Measurements from ENCODE around the gene FBXL20.

Gene FBXL20

DNA sequence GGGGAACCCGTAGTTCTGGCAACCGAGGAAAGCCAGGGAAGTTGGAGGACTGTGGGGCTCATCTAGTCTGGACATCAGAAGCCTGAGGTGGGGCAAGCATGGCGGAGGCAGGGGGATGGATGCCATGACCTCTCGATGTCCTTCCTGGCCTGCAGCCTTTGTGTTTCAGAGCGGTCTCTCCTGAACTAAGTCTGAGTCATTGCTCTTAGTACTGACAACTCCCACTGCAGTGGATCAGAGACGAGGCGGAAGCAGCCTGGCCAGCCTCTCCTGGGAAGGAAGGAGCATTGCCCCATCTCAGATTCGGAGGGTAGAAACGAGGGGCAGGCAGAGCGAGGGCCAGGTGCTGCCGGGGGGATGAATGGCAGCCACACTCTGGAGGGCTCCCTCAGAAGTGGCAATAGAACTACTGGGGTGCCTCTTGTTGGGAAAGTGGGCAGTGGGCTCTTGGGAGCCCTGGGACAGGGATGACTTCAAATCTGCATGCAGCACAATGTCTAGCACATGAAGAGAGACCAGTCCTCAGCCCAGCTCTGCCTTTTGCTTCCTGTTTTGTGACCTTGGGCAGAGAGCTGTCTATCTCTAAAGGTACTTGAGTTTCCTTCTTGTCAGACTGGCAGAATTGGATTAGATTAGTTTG lies 172.0 kb downstream of the FBXL20 start:
- ChIA-PET CTCF (interaction anchor here (1.3 to 4.2 kb wide), 3 partner anchors 8 to 22 kb away, joined by 3 to 82 read pairs (median 3); no protein-coding TSS in a partner anchor), POLR2A (no interaction called here)
- no peak for DNase-seq (ENCODE audit: extremely low spot score)
- TF ChIP-seq, protein P1, sequence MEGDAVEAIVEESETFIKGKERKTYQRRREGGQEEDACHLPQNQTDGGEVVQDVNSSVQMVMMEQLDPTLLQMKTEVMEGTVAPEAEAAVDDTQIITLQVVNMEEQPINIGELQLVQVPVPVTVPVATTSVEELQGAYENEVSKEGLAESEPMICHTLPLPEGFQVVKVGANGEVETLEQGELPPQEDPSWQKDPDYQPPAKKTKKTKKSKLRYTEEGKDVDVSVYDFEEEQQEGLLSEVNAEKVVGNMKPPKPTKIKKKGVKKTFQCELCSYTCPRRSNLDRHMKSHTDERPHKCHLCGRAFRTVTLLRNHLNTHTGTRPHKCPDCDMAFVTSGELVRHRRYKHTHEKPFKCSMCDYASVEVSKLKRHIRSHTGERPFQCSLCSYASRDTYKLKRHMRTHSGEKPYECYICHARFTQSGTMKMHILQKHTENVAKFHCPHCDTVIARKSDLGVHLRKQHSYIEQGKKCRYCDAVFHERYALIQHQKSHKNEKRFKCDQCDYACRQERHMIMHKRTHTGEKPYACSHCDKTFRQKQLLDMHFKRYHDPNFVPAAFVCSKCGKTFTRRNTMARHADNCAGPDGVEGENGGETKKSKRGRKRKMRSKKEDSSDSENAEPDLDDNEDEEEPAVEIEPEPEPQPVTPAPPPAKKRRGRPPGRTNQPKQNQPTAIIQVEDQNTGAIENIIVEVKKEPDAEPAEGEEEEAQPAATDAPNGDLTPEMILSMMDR (IDR thresholded peaks at IDR 0.05; ENCODE audit: control extremely low read depth, extremely low read depth, low read depth, missing control alignments): no peak

DNA sequence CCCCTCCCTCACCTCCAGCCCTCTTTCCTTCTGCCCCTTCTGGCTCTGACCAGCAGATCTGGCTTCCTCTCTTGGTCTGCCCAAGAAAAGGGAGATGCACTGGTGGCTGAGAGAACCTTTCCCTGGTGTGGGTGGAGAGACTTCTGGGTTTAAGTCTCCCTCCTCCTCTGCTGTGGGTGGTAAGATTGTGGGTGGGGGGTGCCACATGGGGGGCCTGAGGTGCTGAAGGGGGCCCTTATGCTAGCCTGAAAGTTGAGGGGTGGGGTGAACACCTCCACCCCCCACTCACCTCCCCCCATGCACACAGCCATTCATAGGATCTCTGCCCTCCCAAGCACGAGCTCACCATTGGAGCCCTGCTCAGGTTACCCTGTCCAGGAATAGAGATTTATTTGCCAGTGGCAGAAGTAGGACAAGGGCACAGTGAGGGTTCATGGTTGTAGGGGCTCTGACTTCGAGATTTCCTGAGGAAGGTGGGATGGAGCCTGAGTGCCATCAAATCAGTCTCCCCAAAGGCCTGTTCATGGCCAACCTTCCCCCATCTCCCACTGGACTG lies 174.0 kb downstream of the FBXL20 start:
- POLR2A ChIA-PET: interaction anchor here (0.7 kb wide), 1 partner anchor 21 kb away, joined by 7 read pairs; no protein-coding TSS in a partner anchor
- CTCF ChIA-PET: interaction anchor here (1.8 kb wide), 1 partner anchor 17 kb away, joined by 8 read pairs; no protein-coding TSS in a partner anchor
- no peak for DNase-seq (ENCODE audit: extremely low spot score)
- TF ChIP-seq, protein P1 (IDR thresholded peaks at IDR 0.05; ENCODE audit: control extremely low read depth, extremely low read depth, low read depth, missing control alignments): no peak

DNA sequence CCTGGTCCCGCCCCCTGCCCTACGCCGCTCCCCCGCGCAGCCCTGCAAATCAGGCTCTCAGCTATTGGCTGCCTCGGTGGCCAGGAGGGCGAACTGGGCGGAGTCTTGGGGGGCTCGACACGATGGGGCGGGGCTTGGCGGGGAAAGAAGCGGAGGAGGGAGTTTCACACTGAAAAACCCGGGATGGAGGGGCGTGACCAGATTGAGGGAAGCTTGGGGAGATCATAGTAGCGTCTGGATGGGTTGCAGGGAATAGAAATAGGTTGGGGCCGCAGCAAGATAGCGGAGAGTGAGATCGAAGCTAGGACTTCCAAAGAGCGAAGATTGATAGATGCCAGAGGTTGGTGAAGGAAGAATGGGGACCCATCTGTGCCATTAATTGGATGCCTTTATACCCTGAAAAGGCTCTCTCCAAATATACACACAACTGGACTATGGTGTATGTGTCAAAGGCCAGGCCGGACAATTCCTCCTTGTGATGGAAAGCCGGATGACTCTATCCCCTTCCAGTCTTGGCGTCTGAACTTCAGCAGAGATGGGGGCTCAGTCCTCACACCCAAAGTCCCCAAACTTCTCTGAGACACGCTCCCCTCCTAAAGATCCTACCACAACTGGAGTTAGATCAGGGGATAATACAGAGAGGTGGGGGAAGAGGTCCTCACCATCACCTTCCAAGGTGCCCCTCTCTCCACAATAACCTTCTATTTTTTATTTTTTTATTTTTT lies 175.3 kb downstream of the FBXL20 start:
- TF ChIP-seq, protein P1 (IDR thresholded peaks at IDR 0.05; ENCODE audit: control extremely low read depth, extremely low read depth, low read depth, missing control alignments): no peak
- ChIA-PET CTCF (interaction anchor here (1.0 to 1.2 kb wide), 2 partner anchors 10 to 62 kb away, joined by 3 read pairs; no protein-coding TSS in a partner anchor), POLR2A (no interaction called here)
- DNase-seq (ENCODE audit: extremely low spot score): no peak

DNA sequence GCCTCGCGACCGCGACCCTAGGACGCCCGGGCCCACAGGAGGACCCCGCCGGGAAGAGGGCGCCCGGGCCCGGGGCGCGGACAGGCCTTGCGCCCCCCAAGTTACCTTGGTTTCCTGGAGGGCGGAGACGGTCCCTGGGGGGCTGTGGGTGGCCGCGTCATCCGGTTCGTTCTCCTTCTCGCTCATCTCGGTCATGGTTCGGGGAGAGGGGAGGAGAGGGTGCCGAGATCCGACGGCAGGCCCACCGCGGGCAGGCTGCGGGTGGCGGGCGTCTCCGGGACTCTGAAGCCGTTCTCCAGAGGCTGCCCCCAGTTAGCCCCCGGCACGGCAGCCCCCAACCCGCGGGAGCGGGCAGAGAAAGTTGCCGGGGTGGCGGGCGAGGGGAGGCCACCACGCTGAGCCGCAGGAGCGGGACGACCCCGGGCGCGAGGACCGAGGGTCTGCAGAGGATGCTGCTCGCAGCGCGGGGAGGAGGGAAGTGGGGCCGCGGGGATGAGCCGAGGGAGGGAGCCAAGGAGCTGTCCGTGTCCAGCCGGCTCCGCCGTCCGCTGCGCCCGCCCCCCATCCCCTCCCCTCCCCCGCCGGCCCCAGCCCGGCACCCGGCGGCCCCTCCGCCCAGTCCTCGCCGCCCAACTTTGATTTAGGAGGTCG lies 176.0 kb downstream of the FBXL20 start, which contains the start of gene STAC2:
Gene STAC2, minus strand, starts transcription at position 638 of the 651 bp plus-strand sequence. Its CDS starts 443 bp downstream, at position 195.
- TF ChIP-seq, protein P1 (IDR thresholded peaks at IDR 0.05; ENCODE audit: control extremely low read depth, extremely low read depth, low read depth, missing control alignments): no peak
- CTCF ChIA-PET: interaction anchor here (1.0 kb wide), 1 partner anchor 61 kb away, joined by 3 read pairs; no protein-coding TSS in a partner anchor
- POLR2A ChIA-PET: no interaction called here
- no peak for DNase-seq (ENCODE audit: extremely low spot score)

DNA sequence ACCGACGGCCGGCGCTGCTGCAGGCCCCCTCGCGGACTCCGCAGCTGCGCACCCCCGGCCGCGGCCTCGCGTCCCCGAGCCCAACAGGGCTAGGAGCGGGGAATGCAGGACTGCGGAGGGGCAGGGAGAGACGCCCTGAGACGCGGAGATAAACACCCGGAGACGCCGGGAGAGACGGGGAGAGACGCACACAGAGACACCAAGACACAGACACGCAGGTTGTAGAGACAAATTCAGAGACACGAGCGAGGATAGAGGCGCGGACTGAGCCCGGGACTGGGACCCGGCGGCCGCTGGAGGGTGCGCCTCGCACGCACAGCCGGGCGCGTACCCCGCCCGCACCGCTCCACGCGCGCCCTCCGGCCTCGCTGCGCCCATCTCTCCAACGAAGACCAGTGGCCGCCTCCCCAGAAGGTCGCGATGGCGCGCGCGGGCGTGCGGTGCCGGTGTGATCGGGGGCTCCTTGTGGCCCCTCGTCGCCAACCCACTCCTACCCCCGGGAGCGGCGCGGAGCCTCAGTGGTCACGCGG lies 176.6 kb downstream of the FBXL20 start:
- ChIA-PET POLR2A (no interaction called here), CTCF (no interaction called here)
- DNase-seq (ENCODE audit: extremely low spot score): no peak
- TF ChIP-seq, protein P1 (IDR thresholded peaks at IDR 0.05; ENCODE audit: control extremely low read depth, extremely low read depth, low read depth, missing control alignments): no peak

Measured in GM10248 (cell line).